Esophagus squamous epithelium (tissue), 4 donors: ENCODE data around the gene CST8.

ENCODE experiments used
- POLR2A ChIP-seq, 4 donors: fragments of 450-650 bp; IDR thresholded peaks; one replicate each; pipeline ENCODE4 v1.6.1; 2017; ENCODE audit warnings: antibody characterized with exemption in 4 of 4, mild to moderate bottlenecking in 4 of 4, moderate library complexity in 3 of 4
- TF ChIP-seq, protein P1 (sequence below), 6 experiments: fragments of 450-650 bp in 4 of 6; fragments of 200-600 bp in 2 of 6; sonication (generic) in 2 of 6; IDR thresholded peaks; one replicate each; pipeline ENCODE4 v1.5.1; 2016 to 2019; ENCODE audit warnings: antibody characterized with exemption in 6 of 6, mild to moderate bottlenecking in 4 of 6, moderate library complexity in 4 of 6

DNA sequence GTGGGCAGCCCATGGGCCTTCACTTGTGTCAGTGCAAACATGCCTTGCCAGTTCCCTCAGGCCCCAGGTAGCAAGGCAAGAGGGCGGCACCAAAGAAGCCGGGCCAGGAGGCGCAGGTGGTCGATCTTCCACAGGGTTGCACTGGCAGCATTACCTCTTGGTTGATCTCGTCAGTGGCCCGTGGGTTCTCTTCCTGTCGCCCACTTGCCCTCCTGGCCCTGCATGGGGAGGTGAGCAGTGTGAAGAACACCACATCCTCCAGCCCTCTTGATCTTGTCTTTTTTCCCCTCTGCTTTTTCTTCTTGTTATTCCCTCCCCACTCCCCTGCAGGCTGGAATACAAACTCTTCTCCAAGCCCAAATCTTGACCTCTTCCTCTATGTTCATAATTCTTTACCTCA, 35.3 kb upstream of the CST8 start:
- no peak for TF ChIP-seq POLR2A (IDR thresholded peaks at IDR 0.05)
- TF ChIP-seq, protein P1, sequence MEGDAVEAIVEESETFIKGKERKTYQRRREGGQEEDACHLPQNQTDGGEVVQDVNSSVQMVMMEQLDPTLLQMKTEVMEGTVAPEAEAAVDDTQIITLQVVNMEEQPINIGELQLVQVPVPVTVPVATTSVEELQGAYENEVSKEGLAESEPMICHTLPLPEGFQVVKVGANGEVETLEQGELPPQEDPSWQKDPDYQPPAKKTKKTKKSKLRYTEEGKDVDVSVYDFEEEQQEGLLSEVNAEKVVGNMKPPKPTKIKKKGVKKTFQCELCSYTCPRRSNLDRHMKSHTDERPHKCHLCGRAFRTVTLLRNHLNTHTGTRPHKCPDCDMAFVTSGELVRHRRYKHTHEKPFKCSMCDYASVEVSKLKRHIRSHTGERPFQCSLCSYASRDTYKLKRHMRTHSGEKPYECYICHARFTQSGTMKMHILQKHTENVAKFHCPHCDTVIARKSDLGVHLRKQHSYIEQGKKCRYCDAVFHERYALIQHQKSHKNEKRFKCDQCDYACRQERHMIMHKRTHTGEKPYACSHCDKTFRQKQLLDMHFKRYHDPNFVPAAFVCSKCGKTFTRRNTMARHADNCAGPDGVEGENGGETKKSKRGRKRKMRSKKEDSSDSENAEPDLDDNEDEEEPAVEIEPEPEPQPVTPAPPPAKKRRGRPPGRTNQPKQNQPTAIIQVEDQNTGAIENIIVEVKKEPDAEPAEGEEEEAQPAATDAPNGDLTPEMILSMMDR (IDR thresholded peaks at IDR 0.05): no peak
